Epithelial cell of prostate (primary cell): ENCODE results near the gene ZNF217.
A peak's percentile ranks its signal among the peaks of the same experiment; 100 is the strongest.
"Not testable (repeated sequence)": the region's sequence is repeated elsewhere in the genome, so short reads cannot be mapped to it uniquely, and the experiment has no call there.

Experiments used
- DNase-seq: peaks from one replicate; pipeline ENCODE4 v3.0.0-alpha.2; 2011; ENCODE audit warnings: low read depth, low spot score
- H3K27ac ChIP-seq: fragments of 450-650 bp; 2 replicates; pipeline ENCODE4 v1.5.1; 2017; ENCODE audit warnings: mild to moderate bottlenecking

ZNF217 gene

DNA sequence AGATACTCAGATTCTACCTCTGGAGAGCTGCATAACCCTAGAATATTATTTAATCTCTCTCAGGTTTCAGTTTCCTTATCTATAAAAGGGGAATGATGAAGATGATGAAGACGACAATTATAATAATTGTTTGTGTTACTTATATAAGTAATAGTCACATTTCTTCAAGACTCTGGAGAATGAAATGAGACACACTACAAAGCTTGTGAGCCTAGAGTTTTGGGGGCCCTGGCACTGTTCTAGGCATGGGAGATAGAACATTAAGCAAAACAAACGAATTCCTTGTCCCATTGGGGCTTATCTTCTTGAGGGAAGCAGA, 5.4 kb upstream of the ZNF217 start:
- no peak for DNase-seq
- no peak overlapping the region for H3K27ac ChIP-seq

DNA sequence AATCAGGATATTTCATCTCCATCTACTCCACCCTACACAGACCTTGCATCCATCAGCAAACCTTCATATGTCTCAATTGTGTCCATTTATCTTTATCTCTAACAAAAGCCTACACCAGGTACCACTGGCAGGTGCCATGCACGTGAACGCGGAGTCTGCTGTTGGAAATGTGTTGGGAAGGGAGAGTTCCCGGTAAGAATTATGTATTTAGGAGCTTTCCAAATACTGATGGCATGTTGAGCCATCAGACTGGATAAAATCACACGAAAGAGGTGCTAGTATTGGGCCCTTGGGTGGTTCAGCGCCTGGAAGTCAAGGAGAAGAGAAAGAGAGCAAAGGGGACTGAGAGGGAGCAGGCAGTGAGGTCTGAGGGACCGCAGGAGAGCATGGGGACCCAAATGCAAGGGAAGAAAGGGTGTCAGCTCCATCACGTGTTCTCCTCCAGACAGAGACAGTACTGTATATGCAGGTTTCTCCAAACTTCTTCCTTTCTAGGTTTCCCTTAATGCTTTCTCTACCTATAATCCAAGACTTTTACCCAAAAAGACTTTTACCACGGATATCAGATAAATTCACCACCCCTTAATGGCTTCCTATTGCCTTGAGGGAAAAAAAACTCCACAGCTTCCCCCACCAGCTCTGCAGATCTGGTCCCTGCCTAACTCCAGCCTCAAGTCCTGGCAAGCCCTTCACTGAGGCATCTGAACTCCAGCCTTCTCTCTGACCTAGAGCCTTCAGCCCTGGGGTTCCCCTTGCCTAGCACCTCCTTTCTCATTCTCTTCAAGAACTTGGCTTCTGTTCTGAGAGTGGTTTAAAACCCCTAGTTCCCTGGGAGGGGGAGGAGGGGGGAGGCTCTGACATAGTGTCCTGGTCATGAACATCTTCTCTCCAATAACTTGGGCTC, 4.8 kb upstream of the ZNF217 start:
- H3K27ac ChIP-seq = no peak overlapping the region
- DNase-seq = no peak

DNA sequence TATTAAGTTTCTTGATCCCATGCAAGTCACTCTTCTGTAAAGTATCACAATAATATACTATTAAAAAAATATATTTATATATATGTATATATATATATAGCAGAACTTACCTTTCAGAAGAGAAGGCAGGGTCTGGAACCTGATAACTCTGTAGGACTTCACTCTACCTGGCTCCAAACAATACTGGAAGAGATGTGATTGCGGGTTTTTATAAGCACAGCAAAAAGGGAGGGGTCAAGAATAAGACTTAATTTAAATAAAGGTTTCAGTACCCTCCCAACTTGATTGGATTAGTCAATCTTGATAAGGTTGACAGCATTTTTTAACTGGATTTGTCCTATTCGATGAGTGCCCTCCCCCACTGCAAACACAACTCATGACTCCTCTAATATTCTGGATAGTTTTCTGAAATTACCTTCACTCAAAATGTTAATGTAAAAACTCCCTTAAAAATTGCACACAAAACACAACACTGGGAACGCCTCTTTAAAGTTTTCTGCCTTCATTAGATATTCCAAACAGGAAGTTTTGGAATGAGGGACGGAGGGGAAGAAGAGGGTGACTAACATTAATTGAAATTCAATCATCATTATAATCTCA, 4.0 kb upstream of the ZNF217 start:
- no peak for DNase-seq
- H3K27ac ChIP-seq = peak overlapping the region; percentile 94

DNA sequence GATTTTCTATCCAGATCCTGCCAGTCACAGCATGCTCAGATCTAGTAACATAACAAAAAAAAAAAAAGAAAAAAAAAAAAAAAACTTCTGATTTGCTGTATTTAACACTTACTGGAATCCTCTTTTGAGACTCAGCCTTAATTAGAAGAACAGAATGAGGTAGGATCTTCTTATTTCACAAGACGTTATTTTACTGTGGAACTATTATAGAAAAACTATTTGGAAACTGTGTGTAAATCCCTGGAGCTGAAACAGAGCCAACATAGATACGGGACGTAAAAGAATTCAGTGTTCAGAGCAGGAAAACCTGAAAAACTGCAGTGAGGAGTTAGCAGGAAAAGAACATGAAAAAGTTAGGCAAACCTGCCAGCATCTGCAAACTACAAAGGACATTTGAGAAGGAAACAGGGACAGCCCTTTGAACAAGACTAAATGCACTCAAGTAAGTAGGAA, 3.4 kb upstream of the ZNF217 start:
- no peak for DNase-seq

DNA sequence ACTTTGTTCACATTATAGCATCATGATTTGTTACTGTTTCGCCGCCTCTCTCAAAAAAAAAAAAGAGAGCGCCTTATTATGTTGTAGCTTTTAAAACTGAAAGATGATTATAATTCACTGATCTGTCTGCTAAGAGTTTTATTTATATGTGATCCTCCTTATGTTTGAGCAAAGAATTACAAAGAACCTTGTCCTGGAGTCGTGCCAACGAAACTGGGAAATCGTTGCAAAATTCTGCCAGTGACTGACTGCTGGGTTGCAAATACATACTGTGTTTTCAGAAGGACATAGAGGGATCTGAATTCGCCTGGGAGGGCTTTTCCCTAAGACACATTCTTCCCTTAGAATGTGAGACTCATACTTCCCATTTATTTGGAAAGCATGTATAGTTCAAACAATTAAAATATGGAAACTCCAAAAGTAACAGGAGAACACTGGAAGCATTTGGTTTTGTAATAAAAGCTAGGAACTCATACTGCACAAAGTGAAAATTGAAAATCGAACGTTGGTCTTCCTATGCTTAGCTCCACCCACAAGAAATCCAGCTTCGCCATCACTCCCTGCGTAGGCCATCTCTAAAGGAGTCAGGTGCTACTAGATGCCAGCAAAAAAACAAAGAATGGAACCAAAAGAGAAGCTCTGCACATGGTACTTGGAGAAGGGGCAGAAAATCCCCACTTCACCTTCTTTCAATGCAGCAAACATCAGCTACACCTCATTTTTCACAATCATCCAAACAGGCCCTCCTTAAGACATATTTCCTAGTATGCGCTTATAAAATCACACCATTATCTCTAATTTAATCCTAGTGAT, 2.8 kb upstream of the ZNF217 start:
- H3K27ac ChIP-seq = peak overlapping the region; percentile 94
- not testable (repeated sequence) for DNase-seq

More for the DNA sequence above, 3.4 kb upstream of the ZNF217 start:
- H3K27ac ChIP-seq = peak overlapping the region; percentile 94

- peak overlapping the region; percentile 94 for H3K27ac ChIP-seq
- not testable (repeated sequence) for DNase-seq
Observed at GRCh38 chr20:53595742-53596141, 2.1 kb upstream of the ZNF217 start.

DNA sequence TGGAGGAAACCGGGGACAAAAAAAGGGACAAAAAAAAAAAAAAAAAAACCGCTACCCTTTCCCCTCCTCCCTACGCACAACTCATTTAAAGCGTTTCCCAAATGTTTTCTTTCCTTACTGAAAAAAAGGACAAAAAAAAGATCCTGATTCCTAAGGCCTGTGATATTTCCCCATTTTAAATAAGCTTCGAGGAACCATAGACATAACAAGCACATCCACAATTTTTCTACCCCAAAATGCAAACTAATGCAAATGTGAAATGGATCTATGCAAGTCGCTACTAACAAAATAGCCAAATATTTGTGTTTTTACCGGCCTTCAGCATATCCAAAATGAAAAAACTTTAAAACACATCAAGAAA, 1.4 kb upstream of the ZNF217 start:
- no peak for DNase-seq
- peak overlapping the region; percentile 94 for H3K27ac ChIP-seq

- H3K27ac ChIP-seq = peak overlapping the region; percentile 94
- DNase-seq = no peak
Observed at GRCh38 chr20:53594068-53595017, 704 bp upstream of the ZNF217 start.

DNA sequence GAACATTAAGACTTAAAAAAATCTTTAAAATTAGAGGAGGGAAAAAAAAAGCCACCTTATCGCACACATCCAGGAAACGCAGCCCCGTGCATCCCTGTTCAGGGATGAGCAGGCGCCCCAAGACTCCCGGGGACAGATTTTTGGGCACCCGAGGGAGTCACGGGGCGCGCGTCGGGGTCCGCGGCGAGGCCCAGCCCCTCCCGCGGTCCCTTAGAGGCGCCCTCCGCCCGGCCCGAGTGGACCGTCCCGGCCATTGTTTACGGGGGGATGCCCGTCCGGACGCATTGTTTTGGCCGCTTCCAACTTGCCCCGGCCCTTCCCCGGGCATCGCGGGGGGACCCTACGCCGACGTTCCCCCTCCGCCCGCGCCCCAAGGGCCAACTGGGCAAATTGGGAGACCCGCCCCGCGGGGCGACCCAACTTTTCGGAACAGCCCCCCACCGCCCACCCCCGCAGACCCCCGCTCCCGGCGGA, 610 bp downstream of the ZNF217 start:
- DNase-seq = no peak
- H3K27ac ChIP-seq = peak overlapping the region; percentile 94

DNA sequence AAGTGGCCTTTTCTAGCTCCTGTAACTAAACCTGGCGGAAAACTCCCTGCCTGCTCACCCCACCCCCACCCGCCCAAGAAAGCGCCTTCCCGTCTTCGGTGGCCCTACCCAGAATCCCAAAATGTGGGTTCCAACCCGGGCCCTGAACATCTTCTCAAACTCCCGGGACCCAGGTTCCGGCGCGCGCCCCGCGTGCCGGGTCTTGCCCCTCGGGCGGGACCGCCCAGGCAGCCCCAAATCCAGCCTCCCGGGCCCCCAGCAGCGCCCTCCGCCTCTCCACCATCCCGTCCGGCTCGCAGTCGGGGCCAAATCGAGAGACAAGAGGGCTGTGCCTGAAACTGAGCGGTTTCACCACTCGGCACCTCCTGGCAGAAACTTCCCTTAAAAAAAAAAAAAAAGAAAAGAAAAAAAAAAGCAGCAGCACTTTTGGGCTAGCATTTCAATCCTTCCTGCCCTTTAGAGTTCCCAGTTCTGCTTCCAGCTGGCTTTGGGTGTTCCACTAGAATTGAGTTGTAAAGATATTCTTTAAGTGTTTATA, 1.1 kb downstream of the ZNF217 start:
- H3K27ac ChIP-seq = peak overlapping the region; percentile 94
- DNase-seq = not testable (repeated sequence)

DNA sequence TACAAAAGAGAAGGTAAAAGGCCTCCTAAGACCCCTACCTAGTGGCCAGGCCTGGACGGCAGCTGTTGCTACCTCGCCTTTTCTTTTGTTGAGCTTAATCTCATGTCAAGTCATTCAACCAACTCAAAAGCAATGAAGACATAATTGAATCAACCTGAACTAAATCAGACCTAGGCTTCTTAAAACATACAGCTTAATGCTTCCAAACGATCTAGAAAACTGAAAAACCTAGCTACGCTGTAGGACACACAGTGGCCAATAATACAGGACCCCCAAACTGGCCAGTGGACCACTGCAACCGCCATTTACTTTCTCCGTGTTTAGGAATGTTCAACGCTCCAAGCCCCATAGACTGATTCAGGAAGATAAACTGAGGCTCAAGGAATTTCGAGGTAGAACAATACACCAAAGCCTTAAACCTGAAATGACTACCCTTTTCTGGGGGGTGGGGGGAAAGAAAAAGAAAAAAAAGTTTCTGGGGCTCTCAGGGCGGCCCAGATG, 1.6 kb downstream of the ZNF217 start:
- not testable (repeated sequence) for DNase-seq
- H3K27ac ChIP-seq = peak overlapping the region; percentile 94

GRCh38 chr20:53591206-53591741, 2.4 kb downstream of the ZNF217 start:
- peak overlapping the region; percentile 94 for H3K27ac ChIP-seq
- not testable (repeated sequence) for DNase-seq

DNA sequence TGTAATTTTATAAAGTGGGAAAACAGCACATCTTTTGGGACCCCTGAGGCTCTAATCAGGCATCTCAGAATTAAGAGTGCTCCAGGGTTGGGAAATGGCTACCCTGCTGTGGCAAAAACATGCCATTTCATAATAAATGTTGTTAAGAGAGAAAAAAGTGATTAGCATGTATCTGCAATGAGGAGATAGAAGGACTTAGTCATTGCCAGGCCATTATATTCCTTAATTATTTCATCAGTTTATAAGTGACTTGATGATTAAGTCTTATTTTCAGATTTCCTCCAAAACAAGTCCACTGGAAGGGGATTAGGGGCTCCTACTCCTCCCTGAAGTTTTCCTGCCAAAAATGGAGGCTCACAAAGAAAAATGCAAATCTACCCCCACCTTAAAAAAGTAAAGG, 3.0 kb downstream of the ZNF217 start:
- not testable (repeated sequence) for DNase-seq
- peak overlapping the region; percentile 94 for H3K27ac ChIP-seq

DNA sequence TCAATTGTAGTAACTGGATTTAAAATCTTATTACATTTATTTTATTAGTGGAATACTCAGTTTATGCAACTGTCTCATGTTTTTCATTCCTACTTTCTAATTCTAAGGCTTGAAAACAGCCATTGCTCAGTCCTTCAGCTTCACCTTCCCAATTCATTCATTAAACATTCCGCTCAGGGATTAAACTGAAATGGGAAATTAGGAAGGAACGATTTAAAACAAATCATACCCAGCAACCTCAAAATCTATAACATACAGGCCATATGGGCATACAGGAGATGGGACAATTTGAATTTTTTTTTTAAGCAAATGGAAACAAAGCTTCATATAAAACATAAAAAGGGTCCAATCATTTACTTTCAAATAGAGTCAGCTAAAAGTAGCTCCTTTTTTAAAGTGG, 3.5 kb downstream of the ZNF217 start:
- not testable (repeated sequence) for DNase-seq
- peak overlapping the region; percentile 94 for H3K27ac ChIP-seq

- DNase-seq = not testable (repeated sequence)
Observed at GRCh38 chr20:53589321-53590065, 4.1 kb downstream of the ZNF217 start.

GRCh38 chr20:53587157-53587703, 6.4 kb downstream of the ZNF217 start:
- H3K27ac ChIP-seq = peak overlapping the region; percentile 94
- not testable (repeated sequence) for DNase-seq

More at GRCh38 chr20:53589321-53590065, 4.1 kb downstream of the ZNF217 start:
- peak overlapping the region; percentile 94 for H3K27ac ChIP-seq

- DNase-seq = no peak
- H3K27ac ChIP-seq = peak overlapping the region; percentile 94
Observed at GRCh38 chr20:53586640-53587039, 7.0 kb downstream of the ZNF217 start.

DNA sequence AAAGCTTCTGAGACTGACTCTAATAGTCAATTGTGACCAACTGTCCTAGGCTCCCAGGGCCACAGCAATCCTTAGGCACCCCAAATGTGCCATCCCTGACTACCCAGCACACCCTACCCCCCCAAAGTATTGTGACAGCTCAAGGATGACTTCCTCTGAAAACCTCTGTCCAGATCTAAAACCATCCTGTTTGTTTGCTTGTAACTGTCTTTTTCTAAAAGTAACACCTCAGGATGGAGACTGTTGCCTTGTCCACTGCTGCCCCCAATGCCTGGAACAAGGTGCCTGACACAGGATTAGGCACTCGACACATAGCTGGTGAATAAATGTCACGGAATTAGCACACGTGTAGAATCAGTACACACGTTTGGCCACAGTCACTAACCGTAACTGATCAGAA, 7.7 kb downstream of the ZNF217 start:
- not testable (repeated sequence) for DNase-seq

More for the DNA sequence above, 7.7 kb downstream of the ZNF217 start:
- H3K27ac ChIP-seq = peak overlapping the region; percentile 94
